HFF-Myc (cell line): ENCODE data around the gene IGFBPL1.

ENCODE experiments used
- DNase-seq: peaks from one replicate; pipeline ENCODE4 v3.0.0-alpha.2; 2011; ENCODE audit warnings: low read depth; ENCODE audit errors: extremely low read depth
- H3K4me3 ChIP-seq: replicated peaks from 2 replicates; pipeline ENCODE4 v1.5.1; 2011; ENCODE audit warnings: low read depth, mild to moderate bottlenecking, control low read depth, low read length
- CTCF ChIP-seq: IDR thresholded peaks from 2 replicates; pipeline ENCODE4 v1.5.1; 2012; ENCODE audit warnings: mild to moderate bottlenecking, low read depth, low read length, control low read depth; ENCODE audit errors: missing control alignments

IGFBPL1 gene

GRCh38 chr9:38415856-38416255 is 8.4 kb downstream of the IGFBPL1 start:
- no peak overlapping the region for H3K4me3 ChIP-seq
- no peak for TF ChIP-seq CTCF
- no peak for DNase-seq

- H3K4me3 ChIP-seq: no peak overlapping the region
- no peak for DNase-seq
- no peak for TF ChIP-seq CTCF
Observed at GRCh38 chr9:38414040-38414723, 10.1 kb downstream of the IGFBPL1 start.

- no peak overlapping the region for H3K4me3 ChIP-seq
- no peak for DNase-seq
- TF ChIP-seq CTCF: no peak
Observed at GRCh38 chr9:38413283-38413682, 11.0 kb downstream of the IGFBPL1 start.

GRCh38 chr9:38412751-38413150 is 11.5 kb downstream of the IGFBPL1 start:
- TF ChIP-seq CTCF: no peak
- no peak overlapping the region for H3K4me3 ChIP-seq
- DNase-seq: no peak

- H3K4me3 ChIP-seq: no peak overlapping the region
- no peak for DNase-seq
- TF ChIP-seq CTCF: no peak
Observed at GRCh38 chr9:38408719-38409118, 15.5 kb downstream of the IGFBPL1 start.

GRCh38 chr9:38406476-38407186 is 17.6 kb downstream of the IGFBPL1 start:
- H3K4me3 ChIP-seq: no peak overlapping the region
- no peak for TF ChIP-seq CTCF
- DNase-seq: no peak
